ENCODE data around the gene GALNT4.

Gene GALNT4

GRCh38 chr12:89524541-89525304 lies at the start of gene GALNT4:
Gene GALNT4, minus strand, starts transcription at chr12:89524796. Its CDS starts 247 bp downstream, at chr12:89524549.
- peak; percentile 84 for DNase-seq

DNA sequence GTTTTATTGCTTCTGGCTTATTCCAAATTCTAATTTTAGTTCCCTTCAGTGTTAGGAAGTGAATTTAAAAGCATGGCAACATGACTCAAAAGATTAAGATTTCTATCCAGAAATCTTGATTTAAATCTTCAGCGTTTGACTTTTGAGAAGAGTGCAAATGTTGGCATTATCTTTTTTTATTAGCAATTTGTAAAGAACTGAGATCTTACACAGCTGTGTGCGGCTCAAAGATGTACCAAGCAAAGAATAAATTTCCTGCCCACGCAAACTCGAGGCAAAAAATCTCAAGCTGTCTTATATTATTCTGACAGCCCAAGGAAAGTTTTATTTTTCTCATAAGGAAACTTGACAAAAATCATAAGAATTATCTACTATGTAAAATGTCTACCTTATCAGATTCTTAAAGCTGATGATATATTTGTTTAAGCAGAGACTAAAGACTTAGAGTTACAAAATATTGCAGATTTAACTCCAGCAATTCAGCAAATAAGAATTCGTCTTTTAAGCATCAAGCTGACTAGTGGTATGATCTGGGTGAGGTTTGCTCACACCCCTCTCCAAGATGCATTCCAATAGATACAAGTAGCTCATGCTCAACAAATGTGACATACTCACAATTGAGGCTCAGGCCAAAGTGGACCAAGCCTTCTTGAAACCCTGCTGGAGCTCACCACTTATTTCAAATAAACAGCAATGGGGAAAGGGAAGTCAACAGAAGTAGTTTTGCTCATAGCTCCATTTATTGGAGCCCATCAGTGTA lies 48.6 kb upstream of the GALNT4 start:
- no peak for DNase-seq

DNA sequence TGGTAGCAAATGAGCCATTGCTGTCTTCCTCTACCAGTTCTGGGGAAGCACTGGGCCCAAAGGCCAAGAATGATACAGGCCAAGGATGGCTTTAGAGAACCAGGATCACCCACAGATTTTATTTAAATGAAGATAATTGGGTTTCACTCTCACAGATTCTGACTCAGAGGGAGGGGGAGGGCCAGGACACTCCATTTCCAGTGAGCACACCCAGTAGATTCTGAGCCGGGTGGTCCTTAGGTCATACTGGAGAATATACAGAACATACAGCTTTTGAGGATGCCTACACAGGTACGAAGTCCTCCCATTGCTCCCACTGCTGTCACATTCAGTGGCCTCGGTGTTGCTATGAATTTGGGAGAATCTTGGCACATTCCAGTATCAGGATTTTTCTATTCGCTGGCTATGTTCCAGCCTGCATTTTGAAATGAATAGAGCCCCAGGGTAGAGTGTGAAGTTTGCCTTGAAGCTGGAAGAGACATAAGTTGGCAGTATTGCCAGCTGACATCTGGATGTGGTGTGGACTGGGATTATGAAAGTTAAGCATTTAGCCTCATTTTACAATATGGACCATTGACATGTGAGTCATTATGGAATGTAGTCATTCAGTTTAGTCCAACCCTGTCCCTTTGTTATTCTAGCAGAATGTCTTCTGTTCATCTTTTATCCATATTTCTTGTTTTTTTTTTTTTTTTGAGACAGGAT lies 47.0 kb upstream of the GALNT4 start:
- DNase-seq, result no peak

DNA sequence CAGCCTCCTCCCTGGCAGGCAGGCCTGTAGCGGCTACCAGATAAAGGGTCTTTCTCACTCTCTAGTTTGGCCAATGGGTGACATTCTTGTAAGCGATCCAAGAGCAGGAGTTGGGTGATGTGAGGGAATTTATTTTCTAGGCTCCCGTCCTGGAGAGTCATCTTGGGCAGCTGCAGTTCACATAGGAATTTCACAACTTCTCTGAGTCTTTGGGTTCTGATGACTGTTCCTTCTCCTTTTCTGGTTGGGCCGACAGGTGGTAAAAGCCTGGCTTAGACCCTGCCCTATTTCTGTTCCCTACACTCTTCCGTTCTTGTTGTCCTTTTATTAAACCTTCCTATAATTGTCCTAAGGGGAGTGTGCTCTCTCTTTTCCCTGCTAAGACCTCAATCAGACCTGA lies 43.9 kb upstream of the GALNT4 start:
- DNase-seq, result peak; percentile 48

- no peak for DNase-seq
Measured at GRCh38 chr12:89567691-89568239, 43.2 kb upstream of the GALNT4 start.

DNA sequence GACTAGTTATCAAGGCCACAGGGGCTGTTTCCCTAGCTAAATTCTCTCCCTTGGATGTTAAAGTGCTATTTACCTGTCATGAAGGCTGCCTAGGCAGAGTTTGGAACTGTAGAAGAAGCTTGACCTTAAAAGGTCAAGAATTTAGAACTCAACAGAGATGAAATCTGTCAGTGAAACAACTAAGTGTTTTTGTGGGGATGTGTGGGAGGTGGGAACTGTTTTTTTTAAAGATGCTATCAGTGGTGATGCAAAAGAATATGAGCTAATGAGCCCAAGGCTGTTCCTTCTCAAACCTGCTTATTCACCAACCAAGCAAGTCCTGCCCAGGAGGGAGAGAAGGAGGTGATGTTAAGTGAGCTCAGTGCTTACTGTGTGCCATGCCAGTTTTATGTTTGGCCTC lies 42.0 kb upstream of the GALNT4 start:
- no peak for DNase-seq

GRCh38 chr12:89565002-89565401 lies 40.4 kb upstream of the GALNT4 start:
- DNase-seq, result no peak

DNA sequence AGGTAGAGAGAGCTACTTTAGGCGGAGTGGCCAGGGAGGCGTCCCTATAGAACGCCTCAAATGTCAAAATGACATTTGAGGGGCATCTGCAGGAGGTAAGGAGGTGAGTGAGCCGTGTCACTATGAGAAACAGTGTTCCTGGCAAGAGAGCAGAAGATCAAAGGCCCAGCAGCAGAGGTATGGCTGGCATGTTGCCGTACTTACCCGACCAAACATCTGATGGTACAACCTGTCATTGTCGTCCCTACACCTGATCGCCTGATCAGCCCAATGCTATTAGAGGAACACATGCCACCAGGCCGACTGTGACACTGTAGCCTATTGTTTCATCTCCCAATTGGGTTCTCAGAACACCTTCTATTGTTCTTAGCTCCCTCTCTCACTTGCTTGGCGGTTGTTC lies 35.2 kb upstream of the GALNT4 start:
- no peak for DNase-seq

- no peak for DNase-seq
Measured at GRCh38 chr12:89556976-89557375, 32.4 kb upstream of the GALNT4 start.

GRCh38 chr12:89552376-89552775 lies 27.8 kb upstream of the GALNT4 start:
- DNase-seq, result no peak

DNA sequence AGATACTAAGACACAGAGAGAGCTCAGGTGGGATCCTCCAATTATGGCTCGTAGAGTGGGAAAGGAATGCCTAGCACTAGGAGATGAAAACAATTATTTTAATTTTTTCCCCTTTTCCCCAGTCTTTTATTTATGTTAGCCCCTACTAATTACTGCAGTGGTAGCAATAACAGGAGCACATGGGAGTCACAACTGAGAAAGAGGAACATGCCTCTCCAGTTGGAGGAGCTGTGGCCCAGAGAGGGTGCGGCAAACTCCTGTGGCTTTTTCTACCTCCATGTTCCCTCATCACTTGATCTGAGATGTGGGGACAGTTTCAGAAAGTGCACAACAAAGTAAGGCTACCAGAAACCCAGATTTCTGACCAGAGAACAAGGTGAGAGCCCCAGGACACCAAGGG lies 27.2 kb upstream of the GALNT4 start:
- peak; percentile 60 for DNase-seq

GRCh38 chr12:89547101-89547500 lies 22.5 kb upstream of the GALNT4 start:
- peak; percentile 39 for DNase-seq

DNA sequence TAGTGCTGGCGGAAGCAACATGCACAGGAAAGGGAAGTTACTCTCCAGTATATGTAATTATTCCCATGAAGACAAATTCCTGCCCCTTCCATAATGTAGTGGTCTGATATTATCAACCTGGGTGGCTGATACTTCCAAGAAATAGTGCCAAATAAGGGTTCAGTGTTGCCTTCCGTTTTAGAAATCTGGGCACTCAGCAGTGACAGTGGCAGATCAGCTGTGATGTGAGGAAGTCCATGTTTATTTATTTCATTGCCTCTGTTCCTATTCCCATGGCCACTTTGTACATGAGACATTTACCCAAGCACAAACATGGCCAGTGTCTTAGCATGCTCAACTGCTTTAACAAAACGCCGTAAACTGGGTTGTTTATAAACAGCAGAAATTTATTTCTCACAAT lies 21.6 kb upstream of the GALNT4 start:
- no peak for DNase-seq

GRCh38 chr12:89544681-89545184 lies 20.1 kb upstream of the GALNT4 start:
- DNase-seq, result peak; percentile 88

GRCh38 chr12:89544022-89544421 lies 19.4 kb upstream of the GALNT4 start:
- DNase-seq, result no peak

- DNase-seq, result peak; percentile 70
Measured at GRCh38 chr12:89542912-89543592, 18.5 kb upstream of the GALNT4 start.

DNA sequence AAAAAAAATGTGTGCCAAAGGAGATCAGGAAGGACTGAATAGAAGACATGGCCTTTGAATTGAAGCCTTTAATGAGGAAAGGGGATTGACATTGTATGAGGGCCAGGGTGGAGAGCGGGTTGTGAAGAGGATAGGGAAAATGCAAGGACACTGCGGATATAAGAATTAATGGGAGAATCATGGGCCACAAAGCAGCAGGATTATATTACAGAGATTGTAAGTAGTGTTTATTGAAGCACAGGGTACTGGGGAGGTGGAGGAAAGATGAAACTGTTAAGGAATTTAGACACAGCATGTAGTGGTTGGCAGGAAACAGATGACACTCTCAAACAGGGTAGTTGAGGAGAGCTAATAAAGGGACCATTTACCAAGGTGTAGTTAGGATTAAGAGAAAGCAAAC lies 17.6 kb upstream of the GALNT4 start:
- DNase-seq, result no peak

DNA sequence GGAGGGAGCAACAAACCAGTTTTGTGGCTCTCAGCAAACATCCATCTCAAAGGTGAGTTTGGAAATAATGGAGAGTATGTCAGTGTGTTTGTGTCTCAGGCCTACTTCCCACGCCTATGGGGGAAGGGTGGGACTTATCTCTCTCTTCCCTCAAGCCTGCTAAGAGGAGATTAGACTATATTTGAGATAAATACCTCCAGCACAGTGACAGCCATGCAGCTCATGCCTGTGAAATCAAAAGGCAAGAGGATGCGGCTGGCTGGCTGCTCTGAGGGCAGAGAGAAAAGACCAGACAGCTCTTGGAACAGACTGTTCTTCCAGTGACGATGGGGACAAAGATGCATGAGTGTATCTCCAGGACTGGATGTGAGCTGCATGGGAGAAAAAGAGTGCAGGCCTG lies 16.0 kb upstream of the GALNT4 start:
- no peak for DNase-seq

GRCh38 chr12:89539426-89540223 lies 15.0 kb upstream of the GALNT4 start:
- peak; percentile 90 for DNase-seq

GRCh38 chr12:89538897-89539296 lies 14.3 kb upstream of the GALNT4 start:
- no peak for DNase-seq

- no peak for DNase-seq
Measured at GRCh38 chr12:89537389-89537788, 12.8 kb upstream of the GALNT4 start.

DNA sequence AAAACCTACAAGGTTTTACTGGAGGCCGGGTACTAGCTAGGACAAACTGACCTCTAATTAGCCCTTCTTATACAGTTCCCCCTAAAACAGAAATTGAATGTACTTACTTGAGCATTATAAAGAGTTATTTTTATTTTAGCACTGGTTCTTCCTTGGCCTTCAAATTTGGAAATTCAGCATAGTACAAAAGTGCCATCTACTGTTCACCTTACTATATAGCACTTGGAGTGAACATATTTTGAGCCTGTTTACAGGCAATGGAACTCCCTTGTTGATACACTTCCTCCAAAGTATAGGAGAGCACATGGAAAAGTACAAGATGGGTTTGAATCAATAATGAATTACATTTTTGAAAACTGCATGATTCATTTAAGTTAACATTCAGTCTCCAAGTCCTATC lies 5.1 kb upstream of the GALNT4 start:
- peak; percentile 71 for DNase-seq

All from MV-4-11 (cell line).